ENCODE data around the gene ATG2A.

ATG2A gene

GRCh38 chr11:64918017-64918416 is 1.0 kb upstream of the ATG2A start:
- peak overlapping the region; percentile 40 for H3K4me3 ChIP-seq (ENCODE audit: low read depth, low read length)
- TF ChIP-seq, protein P1, sequence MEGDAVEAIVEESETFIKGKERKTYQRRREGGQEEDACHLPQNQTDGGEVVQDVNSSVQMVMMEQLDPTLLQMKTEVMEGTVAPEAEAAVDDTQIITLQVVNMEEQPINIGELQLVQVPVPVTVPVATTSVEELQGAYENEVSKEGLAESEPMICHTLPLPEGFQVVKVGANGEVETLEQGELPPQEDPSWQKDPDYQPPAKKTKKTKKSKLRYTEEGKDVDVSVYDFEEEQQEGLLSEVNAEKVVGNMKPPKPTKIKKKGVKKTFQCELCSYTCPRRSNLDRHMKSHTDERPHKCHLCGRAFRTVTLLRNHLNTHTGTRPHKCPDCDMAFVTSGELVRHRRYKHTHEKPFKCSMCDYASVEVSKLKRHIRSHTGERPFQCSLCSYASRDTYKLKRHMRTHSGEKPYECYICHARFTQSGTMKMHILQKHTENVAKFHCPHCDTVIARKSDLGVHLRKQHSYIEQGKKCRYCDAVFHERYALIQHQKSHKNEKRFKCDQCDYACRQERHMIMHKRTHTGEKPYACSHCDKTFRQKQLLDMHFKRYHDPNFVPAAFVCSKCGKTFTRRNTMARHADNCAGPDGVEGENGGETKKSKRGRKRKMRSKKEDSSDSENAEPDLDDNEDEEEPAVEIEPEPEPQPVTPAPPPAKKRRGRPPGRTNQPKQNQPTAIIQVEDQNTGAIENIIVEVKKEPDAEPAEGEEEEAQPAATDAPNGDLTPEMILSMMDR (IDR thresholded peaks at IDR 0.05; ENCODE audit: borderline replicate concordance, insufficient read depth, low read depth, low read length), result 0 out of 2 replicates have a peak, but pooled peaks have one; percentile 12

DNA sequence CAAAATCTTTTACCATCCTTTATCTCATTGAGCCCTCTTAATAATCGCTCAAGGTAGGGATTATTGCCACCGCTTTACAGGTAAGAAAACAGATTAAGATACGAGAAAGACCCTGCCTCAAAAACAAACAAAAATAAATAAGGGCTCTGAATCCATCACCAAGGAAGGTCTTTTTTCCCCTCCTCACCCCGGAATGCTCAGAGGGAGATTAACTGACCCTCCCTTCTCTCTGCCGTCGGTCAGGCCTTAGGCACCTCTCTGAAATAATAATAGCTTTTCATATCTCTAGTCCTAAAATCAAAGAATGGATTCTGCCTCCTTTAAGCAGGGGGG is 620 bp upstream of the ATG2A start:
- peak overlapping the region; percentile 40 for H3K4me3 ChIP-seq (ENCODE audit: low read depth, low read length)

DNA sequence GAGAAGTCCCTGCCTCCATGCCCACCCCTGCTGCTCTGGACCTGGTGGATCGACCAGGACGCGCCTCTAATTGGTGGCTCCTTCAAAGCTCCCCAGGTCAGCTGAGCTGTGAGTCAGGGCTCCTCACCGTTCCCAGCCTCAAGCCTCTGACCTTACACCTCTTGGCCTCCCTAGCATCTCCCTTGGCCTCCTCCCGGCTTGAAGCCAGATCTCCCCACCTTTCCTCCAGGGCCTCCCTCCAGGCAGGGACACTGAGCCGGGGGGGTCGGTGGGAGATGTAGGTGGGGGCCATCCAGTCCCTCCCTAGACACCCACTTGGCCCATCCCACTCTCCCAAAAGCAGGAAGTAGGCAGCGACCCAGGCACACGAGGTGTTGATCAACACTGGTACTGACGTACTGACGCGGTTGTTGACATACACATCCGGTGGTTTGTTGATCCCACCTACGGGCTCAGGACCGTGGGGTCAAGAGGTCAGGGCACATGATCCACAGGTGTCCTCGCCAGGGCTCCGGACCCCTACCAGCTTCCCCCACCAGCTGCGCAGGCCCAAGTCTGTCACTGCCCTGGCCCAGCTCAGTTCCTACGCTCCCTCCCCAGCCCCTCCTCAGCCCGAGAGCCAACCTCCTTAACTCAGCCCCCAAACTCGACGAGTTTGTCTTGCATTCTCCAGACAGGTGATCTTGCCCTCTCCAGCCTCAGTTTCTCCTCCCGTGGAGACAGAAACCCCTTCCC is 802 bp downstream of the ATG2A start:
- peak overlapping the region; percentile 83 for H3K4me3 ChIP-seq (ENCODE audit: low read depth, low read length)
- TF ChIP-seq, protein P1 (IDR thresholded peaks at IDR 0.05; ENCODE audit: borderline replicate concordance, insufficient read depth, low read depth, low read length), result no peak

More for the DNA sequence above, 620 bp upstream of the ATG2A start:
- TF ChIP-seq, protein P1 (IDR thresholded peaks at IDR 0.05; ENCODE audit: borderline replicate concordance, insufficient read depth, low read depth, low read length), result no peak

DNA sequence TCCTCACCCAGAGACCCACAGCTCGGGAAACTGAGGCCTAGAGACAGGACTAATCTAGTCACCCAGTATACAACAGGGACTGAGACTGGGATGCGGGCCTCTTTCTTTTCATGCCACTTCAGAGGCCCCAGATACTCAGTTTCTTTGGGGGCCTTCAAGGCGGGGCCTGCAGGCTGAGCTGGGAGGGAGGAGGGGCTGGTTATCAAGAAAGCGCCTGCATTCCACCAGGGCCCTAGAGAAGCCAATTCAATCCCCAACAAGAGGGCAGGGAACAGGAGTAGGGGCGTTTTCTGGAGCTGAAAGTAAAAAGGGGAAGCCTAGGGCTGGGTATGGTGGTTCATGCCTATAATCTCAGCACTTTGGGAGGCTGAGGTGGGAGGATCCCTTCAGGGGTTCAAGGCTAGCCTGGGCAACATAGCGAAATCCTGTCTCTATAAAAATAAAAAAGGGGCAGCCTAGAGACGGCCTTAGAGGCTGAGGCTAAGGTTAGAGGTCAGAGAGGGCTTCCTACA is 1.6 kb downstream of the ATG2A start:
- H3K4me3 ChIP-seq (ENCODE audit: low read depth, low read length), result no peak overlapping the region
- TF ChIP-seq, protein P1 (IDR thresholded peaks at IDR 0.05; ENCODE audit: borderline replicate concordance, insufficient read depth, low read depth, low read length), result no peak

GRCh38 chr11:64914123-64914522 is 2.9 kb downstream of the ATG2A start:
- H3K4me3 ChIP-seq (ENCODE audit: low read depth, low read length), result no peak overlapping the region
- TF ChIP-seq, protein P1 (IDR thresholded peaks at IDR 0.05; ENCODE audit: borderline replicate concordance, insufficient read depth, low read depth, low read length), result no peak

DNA sequence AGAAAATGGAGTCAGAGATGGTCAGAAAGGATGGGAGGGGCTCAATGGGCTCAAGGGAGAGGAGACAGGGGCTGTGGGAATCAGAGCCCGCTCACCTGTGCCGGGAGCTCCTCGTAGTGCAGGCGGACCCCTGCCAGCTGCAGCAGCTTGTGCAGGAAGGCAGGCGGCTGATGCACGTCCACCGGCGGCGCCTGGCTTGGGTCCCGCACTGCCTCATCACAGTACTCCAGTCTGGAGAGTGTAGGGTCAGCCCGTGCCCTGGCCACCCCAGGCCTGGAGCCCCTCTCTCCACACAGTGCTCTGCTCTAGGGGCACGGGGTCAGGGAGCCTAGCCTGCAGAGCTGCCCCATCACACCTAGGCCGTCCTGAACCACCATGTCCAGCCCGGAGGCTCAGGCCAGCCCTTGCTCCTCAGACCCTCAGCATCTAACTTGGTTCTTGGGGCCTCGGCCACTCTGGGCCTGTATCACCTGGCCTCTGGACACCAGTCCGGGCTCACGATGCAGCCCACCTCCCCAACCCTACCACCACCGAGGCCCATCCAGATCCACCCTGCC is 3.8 kb downstream of the ATG2A start:
- H3K4me3 ChIP-seq (ENCODE audit: low read depth, low read length), result no peak overlapping the region
- TF ChIP-seq, protein P1 (IDR thresholded peaks at IDR 0.05; ENCODE audit: borderline replicate concordance, insufficient read depth, low read depth, low read length), result no peak

DNA sequence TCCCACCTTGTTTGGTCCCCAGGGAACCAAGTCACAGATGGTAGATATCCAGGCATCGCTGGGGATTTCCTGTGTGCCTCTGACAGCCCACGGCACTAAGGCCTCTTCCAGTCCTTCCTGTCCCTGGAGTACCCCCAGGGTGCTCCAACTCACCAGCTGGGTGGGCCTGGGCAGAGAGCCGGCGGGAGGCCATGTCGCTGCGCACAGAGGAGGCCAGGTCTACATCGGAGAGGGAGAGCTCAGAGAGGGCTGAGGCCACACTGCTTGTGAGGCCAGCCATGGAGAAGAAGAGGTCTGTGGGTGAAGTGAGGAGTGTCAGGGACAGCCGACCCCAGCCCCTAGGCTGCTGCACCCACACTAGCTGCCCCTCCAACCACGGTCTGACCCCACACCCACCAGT is 5.3 kb downstream of the ATG2A start:
- TF ChIP-seq, protein P1 (IDR thresholded peaks at IDR 0.05; ENCODE audit: borderline replicate concordance, insufficient read depth, low read depth, low read length), result no peak
- no peak overlapping the region for H3K4me3 ChIP-seq (ENCODE audit: low read depth, low read length)

All from GM12875 (cell line).